ENCODE measurements around the gene PNMT. TPM values are rescaled to one million over a fixed set of nuclear protein-coding genes. Genes with fewer than 3 reads are reported as not detected.
A peak's percentile ranks its signal among the peaks of the same experiment; 100 is the strongest.

PNMT gene
- total and polyA plus RNA-seq, 2 of the 13 experiments (the other 11 are each of a cell fraction or from before 2014, with no cell fraction given), result 0.25 TPM; not detected in 1

DNA sequence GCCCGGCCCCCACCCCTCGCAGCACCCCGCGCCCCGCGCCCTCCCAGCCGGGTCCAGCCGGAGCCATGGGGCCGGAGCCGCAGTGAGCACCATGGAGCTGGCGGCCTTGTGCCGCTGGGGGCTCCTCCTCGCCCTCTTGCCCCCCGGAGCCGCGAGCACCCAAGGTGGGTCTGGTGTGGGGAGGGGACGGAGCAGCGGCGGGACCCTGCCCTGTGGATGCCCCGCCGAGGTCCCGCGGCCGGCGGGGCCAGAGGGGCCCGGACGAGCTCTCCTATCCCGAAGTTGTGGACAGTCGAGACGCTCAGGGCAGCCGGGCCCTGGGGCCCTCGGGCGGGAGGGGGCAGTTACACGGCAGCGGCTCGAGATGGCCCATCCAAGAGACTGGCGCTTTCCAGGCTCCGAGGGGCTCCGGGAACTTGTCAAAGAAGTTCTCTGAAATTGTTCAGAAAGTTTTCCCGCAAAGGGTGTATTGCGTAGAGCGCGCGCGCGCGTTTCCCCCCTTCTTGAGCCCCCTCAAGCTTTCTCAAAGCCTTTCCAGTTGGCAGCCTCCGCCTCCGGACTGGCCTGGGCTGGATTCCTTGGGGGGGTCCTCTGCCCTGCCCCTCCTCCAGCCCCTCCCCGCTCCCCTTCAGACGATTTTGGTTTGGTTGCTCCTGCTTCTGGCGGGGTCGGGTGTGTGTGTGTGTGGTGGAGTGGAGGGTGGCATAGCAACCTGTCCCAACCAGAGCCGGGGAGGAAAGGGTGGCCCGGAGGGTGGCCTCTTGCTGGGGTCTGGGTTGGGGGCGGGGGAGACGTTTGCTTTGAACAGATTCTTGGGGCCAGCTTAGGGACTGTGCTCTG is 32.1 kb downstream of the PNMT start (continued):
- peak; percentile 23; the same call in 1 of the 2 replicates for TF ChIP-seq MXD3 (CRISPR knock-in tag; IDR thresholded peaks at IDR 0.05)
- TF ChIP-seq HNF4A (CRISPR knock-in tag; IDR thresholded peaks at IDR 0.05), result 0 out of 2 replicates have a peak, but pooled peaks have one; percentile 4
- 0 out of 2 replicates have a peak, but pooled peaks have one; percentile 69 for TF ChIP-seq NFKB2 (CRISPR knock-in tag; IDR thresholded peaks at IDR 0.05; ENCODE audit: borderline replicate concordance)
- TF ChIP-seq THAP11 (CRISPR knock-in tag; IDR thresholded peaks at IDR 0.05), result 0 out of 2 replicates have a peak, but pooled peaks have one; percentile 23
- peak; percentile 38 for TF ChIP-seq MED8 (CRISPR knock-in tag; IDR thresholded peaks at IDR 0.05; ENCODE audit: insufficient replicate concordance)
- 0 out of 2 replicates have a peak, but pooled peaks have one; percentile 13 for TF ChIP-seq SP4 (CRISPR knock-in tag; IDR thresholded peaks at IDR 0.05)
- TF ChIP-seq SMC3 (IDR thresholded peaks at IDR 0.05; ENCODE audit: low read length), result no peak
- peak; percentile 46; the same call in 1 of the 2 replicates for TF ChIP-seq KDM5A (IDR thresholded peaks at IDR 0.05; ENCODE audit: borderline replicate concordance, low read length)
- 0 out of 2 replicates have a peak, but pooled peaks have one; percentile 24 for TF ChIP-seq KDM3A (CRISPR knock-in tag; IDR thresholded peaks at IDR 0.05; ENCODE audit: low read depth)
- peak; percentile 93 for TF ChIP-seq ZNF652 (CRISPR knock-in tag; IDR thresholded peaks at IDR 0.05; ENCODE audit: borderline replicate concordance, low read depth)
- TF ChIP-seq ZFY (CRISPR knock-in tag; IDR thresholded peaks at IDR 0.05), result peak; percentile 67
- no peak for TF ChIP-seq HOXA5 (CRISPR knock-in tag; IDR thresholded peaks at IDR 0.05)
- 0 out of 2 replicates have a peak, but pooled peaks have one; percentile 59 for TF ChIP-seq ZNF776 (CRISPR knock-in tag; IDR thresholded peaks at IDR 0.05)
- TF ChIP-seq ZNF337 (CRISPR knock-in tag; IDR thresholded peaks at IDR 0.05; ENCODE audit: borderline replicate concordance, low read depth), result no peak
- TF ChIP-seq, protein P1, sequence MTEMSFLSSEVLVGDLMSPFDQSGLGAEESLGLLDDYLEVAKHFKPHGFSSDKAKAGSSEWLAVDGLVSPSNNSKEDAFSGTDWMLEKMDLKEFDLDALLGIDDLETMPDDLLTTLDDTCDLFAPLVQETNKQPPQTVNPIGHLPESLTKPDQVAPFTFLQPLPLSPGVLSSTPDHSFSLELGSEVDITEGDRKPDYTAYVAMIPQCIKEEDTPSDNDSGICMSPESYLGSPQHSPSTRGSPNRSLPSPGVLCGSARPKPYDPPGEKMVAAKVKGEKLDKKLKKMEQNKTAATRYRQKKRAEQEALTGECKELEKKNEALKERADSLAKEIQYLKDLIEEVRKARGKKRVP (CRISPR knock-in tag; IDR thresholded peaks at IDR 0.05), result no peak
- peak; percentile 83 for TF ChIP-seq RBFOX2 (IDR thresholded peaks at IDR 0.05; ENCODE audit: low read depth, low read length)
- TF ChIP-seq ZFP36L1 (CRISPR knock-in tag; IDR thresholded peaks at IDR 0.05), result no peak
- TF ChIP-seq ZNF468 (CRISPR knock-in tag; IDR thresholded peaks at IDR 0.05), result no peak
- no peak for TF ChIP-seq HMGXB3 (CRISPR knock-in tag; IDR thresholded peaks at IDR 0.05; ENCODE audit: borderline replicate concordance)
- peak; percentile 55 for TF ChIP-seq ZNF883 (CRISPR knock-in tag; IDR thresholded peaks at IDR 0.05; ENCODE audit: not compliant biosample characterization)
- TF ChIP-seq SP140L (CRISPR knock-in tag; IDR thresholded peaks at IDR 0.05; ENCODE audit: borderline replicate concordance), result no peak
- TF ChIP-seq ZNF276 (CRISPR knock-in tag; IDR thresholded peaks at IDR 0.05; ENCODE audit: low read depth), result no peak
